Activated CD8-positive, alpha-beta memory T cell treated with anti-CD3 and anti-CD28 coated beads for 4 hours (primary cell): ENCODE measurements around the gene FANK1.
"Not testable (repeated sequence)": the region's sequence is repeated elsewhere in the genome, so short reads cannot be mapped to it uniquely, and the experiment has no call there.

ENCODE experiments used
- DNase-seq, 2 donors: peaks; one replicate each; pipeline ENCODE4 v3.0.0-alpha.2; 2020; ENCODE audit warnings: low read depth in 2 of 2

Gene FANK1

DNA sequence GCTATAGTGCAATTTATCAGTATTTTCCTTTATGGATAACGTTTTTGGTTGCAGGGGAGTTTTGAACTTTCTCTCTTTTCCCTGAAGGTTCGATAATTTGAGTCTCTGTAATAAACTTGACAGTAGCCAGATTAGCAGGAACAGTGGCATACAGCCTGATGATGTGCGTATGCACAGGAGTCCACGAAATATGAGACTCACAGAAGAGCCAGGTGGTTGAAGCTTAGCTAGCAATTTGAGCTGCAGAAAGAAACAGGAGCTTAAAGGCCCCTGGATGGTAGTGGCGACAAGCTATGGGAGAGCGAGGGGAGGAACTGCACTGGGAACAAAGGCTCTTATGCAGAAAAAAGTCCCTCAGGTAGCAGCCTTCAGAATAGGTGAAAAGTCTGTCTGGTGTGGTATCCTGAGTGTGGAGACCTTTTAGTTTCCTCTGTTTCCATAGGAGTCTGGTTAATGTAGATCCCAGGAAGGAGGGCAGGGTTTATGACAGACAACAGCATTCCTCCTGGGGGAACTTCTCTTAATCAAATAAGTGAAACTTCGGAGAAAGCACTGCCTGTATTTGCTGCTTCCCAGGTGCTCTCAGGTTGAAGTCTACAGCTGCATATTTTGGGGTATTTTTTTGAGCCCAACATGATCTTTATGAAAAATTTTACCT, 32.7 kb downstream of the FANK1 start:
- no peak for DNase-seq

- DNase-seq: no peak
These were observed 33.3 kb downstream of the FANK1 start for GRCh38 chr10:125929618-125930017.

GRCh38 chr10:125933693-125934092, 37.3 kb downstream of the FANK1 start:
- no peak for DNase-seq

DNA sequence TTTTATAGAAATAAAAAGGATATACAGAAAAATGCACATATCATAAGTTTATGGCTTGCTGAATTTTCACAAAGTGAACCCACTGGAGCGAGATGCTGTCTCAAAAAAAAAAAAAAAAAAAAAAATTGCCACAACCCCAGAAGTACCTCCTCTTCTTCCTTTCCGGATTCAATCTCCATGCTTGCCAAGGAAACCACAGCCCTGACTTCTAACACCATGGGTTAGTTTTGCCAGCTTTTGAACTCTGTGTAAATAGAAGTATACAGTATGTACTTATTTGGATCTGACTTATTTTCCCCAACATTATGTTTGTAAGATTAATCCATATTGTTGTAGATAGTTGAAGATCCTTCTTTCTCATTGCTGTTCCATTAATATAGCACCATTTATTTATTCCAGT, 40.0 kb downstream of the FANK1 start:
- no peak for DNase-seq

DNA sequence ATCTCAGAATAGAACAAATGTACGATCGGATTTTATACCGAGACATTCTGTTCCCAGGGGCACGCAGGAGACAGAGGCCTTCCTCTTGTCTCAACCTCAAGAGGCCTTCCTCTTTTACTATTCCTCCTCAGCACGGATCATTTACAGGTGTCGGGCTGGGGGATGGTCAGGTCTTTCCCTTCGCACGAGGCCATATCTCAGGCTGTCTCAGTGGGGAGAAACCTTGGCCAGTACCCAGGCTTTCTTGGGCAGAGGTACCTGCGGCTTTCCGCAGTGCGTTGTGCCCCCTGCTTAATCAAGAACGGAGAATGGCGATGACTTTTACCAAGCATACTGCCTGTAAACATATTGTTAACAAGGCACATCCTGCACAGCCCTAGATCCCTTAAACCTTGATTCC, 44.2 kb downstream of the FANK1 start:
- no peak for DNase-seq

DNA sequence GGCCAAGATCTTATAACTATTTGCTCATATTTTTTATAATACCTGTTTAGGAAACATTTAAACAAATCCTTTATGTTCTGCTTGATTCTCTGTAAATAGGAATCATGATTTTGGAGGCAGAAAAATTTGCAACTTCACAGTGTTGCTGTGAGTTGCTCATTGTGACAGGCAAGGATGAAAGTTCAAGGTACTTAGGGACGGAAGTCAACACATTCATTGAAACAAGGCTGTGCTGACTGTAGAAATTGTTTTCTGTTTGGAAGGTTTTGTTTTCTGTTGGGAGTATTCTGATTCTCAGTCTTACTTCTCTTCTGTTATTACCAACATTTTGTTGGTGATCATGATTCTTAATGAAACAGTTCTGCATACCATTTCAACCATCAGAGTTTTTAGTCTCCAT, 54.9 kb downstream of the FANK1 start:
- no peak for DNase-seq

GRCh38 chr10:125953778-125954385, 57.5 kb downstream of the FANK1 start:
- no peak for DNase-seq

DNA sequence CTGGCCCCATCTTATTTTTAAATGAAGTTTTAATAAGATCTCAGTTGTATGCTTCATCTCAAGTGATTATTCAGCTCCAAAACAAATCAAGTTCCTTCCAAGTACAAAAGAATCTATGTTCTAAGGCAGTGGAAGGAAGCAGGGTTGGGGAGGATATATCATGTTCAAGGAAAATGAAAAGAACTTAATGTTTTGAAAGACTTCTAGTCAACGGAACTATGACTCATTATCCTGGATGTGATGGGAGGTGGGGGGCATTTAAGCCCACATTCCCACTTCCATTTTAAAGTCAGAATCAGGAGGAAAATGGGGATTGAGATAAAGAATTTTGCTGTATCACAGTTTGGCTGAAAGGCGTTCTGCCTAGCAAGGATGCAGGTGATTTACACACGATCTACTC, 59.4 kb downstream of the FANK1 start:
- DNase-seq: no peak

DNA sequence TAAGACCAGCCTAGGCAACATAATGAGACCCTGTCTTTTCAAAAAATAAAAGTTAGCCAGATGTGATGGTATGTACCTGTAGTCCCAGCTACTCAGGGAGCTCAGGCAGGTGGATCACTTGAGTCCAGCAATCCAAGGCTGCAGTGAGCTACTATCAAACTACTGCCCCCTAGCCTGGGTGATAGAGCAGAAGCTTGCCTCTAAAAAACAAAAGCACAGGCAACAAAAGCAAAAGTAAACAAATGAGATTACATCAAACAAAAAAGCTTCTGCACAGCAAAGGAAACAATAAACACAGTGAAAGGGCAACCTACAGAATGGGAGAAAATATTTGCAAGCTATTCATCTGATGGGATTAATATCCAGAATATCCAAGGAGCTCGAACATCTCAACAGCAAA, 65.4 kb downstream of the FANK1 start:
- DNase-seq: no peak

DNA sequence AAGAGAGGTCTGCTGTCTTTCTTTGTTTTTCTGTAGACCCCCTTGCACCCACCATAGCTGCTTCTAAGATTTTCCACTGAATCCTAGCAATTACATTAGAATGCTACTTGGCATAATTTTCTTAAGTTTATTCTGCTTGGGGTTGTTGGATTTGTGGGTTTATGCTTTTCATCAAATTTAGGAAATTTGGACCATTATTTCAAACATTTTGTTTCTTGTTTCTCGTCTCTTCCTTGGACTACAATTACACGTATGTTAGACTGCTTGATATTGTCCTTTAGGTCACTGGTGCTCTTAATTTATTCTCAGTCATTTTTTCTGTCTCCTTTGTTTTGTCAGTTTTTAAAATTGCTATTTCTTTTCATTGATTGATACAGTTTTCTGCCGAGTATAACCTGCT, 65.8 kb downstream of the FANK1 start:
- DNase-seq: no peak

DNA sequence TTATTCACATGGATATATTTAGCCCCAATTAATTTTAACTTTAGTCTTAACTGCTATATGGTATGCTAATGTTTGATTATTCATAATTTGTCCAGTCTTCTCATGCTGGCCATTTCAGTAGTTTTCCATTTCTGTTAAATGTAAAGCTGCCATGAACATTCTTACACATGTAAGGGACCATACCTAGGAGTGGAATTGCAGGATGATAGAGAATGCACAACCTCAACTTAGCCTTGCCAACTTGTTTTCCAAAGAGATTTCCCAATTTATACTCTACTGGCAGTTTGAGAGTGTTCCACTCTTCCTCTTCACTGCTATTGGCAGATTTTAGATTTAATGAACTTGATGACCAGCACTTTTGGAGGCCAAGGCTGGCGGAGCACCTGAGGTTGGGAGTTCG, 68.2 kb downstream of the FANK1 start:
- DNase-seq: no peak

DNA sequence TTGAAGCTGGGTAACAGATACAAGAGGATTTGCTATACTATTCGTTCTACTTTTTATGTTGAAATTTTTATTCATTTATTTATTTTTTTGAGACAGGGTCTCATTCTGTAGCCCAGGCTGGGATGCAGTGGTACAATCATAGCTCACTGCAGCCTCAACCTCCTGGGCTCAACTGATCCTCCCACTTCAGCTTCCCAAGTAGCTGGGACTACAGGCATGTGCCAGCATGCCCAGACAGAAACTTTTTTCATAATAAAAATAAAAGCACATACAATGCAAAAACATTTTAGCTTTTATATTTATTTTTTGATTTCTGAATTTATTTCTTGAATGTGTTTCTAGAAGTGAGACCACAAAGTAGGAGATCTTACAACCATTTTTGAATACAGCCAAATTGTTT, 71.2 kb downstream of the FANK1 start:
- no peak for DNase-seq

DNA sequence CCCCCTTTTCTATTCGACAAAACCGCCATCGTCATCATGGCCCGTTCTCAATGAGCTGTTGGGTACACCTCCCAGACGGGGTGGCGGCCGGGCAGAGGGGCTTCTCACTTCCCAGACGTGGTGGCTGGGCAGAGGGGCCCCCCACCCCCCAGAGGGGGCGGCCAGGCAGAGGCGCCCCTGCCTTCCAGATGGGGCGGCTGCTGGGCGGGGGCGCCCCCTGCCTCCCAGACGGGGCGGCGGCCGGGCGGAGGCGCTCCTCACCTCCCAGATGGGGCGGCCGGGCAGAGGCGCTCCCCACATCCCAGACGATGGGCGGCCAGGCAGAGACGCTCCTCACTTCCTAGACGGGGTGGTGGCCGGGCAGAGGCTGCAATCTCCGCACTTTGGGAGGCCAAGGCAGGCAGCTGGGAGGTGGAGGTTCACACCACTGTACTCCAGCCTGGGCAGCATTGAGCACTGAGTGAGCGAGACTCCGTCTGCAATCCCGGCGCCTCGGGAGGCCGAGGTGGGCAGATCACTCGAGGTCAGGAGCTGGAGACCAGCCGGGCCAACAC, 73.8 kb downstream of the FANK1 start:
- not testable (repeated sequence) for DNase-seq

DNA sequence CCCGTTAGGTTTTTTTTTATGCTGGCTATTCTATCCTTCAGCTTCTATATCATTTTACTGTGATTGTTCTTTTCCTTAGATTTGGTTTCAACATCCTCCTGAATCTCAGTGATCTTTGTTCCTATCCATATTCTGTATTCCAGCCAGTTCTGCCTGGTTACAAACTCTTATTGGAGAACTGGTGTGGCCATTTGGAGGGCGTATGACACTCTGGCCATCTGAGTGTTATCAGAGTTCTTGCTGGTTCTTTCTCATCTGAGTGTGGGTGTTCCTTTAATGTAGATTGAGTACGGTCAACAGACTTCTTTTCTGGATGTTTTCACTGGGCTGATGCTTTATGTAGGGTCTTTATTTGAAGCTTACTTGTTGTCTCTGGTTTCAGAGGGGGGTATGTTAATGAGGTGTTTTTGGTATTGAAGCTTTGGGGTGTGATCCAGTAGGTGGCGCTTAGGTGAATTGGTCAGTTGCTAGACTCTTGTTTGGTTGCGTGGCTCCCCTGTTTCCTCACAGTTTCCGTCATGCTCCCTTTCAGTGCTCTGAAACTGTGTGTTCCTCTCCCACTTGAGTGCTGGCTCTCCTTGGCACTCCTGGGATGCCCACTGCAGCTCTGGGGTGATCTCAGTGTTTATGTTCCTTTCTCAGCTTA, 80.7 kb downstream of the FANK1 start:
- no peak for DNase-seq

DNA sequence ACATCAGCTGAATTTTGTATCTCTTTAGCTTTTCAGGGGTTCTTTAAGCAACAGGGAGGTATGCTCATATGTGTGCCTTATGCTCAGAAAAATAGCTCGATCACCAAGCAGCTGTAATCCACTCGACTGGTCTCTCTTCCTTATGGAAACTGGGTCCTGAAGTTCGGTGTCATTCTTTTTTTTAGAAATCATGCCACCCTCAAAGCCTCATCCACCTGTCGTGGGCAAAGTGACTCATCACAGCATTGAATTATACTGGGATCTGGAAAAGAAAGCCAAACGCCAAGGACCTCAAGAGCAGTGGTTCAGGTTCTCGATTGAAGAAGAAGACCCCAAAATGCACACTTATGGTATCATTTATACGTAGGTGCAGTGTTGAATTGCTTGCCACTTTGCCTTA, 83.6 kb downstream of the FANK1 start:
- no peak for DNase-seq

DNA sequence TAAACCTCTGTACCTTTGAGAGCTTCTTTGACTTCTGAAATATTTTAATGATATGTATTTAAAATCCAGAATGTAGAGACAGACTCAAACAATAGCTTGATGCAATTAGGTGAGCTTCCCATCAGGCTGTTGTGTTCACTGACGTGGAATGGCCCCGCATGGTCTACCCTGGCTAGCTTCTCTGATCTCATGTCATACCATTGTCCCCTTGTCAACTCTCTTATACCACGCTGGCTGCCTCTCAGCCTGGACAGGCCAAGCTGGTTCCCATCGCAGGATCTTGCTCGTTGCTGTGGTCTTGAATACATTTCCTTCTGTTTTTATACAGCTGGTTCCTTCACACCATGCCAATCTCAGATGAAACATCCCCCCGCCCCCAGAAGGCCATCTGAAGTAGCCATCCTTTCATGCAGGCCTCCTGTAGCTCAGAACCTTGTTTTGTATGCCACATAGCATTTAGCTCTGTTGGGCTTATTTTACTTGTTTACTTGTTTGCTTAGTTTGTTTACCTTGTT, 84.2 kb downstream of the FANK1 start:
- DNase-seq: no peak

GRCh38 chr10:125982260-125982948, 86.0 kb downstream of the FANK1 start:
- no peak for DNase-seq

DNA sequence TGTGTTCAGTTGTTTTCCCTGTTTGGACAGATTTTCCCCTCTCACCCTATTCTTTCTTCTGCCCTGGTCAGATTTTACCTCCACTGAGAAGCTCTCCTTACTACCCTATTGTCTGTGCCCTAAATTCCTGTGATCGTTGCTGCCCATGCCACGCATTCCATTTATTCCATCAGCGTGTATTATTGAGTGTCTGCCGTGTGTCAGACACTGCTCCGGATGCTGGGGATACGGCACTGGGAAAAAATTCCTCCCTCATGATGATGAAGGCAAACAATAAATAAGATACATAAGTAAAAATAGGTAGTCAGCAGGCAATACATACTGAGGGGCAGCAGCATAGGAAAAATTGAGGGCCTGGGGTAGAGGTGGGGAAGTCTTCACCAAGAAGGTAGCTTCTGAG, 86.8 kb downstream of the FANK1 start:
- no peak for DNase-seq

DNA sequence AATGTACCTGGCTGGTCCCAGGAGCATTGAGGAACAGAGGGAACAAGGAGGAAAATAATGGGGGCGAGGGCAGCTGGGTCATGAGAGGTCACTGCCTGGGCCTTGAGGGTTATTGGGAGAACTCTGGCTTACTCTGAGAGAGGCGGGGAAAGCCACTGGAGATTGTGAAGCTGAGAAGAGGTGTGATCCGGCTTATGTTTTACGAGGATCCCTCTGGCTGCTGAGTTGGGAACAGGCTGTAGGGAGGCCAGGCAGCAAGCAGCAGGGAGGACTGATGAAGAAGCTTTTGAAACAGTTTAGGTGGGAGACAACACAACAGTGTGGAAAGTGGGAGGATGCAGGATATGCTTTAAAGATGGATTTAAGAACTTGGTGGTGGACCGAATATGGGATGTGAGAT, 87.3 kb downstream of the FANK1 start:
- DNase-seq: no peak

- DNase-seq: no peak
These were observed 88.0 kb downstream of the FANK1 start for GRCh38 chr10:125984346-125984745.

GRCh38 chr10:125984865-125985495, 88.6 kb downstream of the FANK1 start:
- DNase-seq: no peak
